ENCODE measurements around the gene KDM5C. TPM values are rescaled to one million over a fixed set of nuclear protein-coding genes. Genes with fewer than 3 reads are reported as not detected.

The KDM5C gene
- total and polyA plus RNA-seq, 12 donors, result 16.4 to 56.1 (median 32.8) TPM

DNA sequence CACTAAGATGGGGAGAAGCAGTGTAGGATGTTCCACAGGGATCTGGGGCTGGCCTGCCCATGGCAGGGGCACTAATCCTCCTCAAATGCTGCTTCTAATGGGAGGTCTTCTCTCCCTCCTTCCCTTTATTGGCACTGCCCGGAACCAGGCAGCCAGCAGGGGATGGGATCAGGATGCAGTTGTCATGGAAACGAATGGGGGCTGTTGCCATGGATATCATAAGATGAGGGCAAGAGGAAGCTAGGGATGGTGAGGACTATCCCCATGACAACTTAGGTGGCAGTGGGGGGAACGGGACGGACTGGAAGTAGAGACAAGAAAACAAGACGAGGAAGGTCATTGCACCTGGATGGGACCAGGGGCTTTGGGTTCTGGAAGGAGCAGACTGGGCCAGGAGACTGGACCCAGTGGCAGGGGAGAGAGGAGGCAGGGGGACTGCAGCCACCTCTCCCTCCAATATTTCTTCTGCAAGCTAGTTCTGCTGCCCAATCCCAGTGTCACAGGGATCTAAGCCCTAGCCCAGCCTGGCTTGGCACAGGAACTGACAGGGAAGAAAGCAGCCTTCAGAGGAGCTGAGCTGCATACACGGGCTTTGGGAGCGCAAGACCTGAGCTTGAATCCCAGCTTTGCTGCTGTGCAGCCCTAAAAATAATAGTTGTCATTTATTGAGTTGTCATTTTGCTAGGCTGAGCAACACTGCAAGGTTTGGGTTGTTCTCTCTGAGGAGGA is 37.3 kb upstream of the KDM5C start:
- ATAC-seq (no peak), DNase-seq (no peak)
- Histone ChIP-seq H3K4me1 (peaks cover 0 to 50% (median 0%) of the 10 kb centered on the region in 9 donors), H3K27me3 (peaks cover 0 to 64% (median 0%) of the 10 kb centered on the region in 7 donors), H3K27ac (peak overlapping the region in 1 of 10 donors; percentile 14), H3K36me3 (no peaks in the 10 kb centered on the region), H3K4me3 (no peak overlapping the region), H3K9me3 (no peaks in the 10 kb centered on the region)
- WGBS, 2 donors, result 78 to 86% methylated on average over 4 to 7 of the region's 7 CpGs
- intact Hi-C loops (cut with DNase I), result no loop called here
- TF ChIP-seq, protein P1, sequence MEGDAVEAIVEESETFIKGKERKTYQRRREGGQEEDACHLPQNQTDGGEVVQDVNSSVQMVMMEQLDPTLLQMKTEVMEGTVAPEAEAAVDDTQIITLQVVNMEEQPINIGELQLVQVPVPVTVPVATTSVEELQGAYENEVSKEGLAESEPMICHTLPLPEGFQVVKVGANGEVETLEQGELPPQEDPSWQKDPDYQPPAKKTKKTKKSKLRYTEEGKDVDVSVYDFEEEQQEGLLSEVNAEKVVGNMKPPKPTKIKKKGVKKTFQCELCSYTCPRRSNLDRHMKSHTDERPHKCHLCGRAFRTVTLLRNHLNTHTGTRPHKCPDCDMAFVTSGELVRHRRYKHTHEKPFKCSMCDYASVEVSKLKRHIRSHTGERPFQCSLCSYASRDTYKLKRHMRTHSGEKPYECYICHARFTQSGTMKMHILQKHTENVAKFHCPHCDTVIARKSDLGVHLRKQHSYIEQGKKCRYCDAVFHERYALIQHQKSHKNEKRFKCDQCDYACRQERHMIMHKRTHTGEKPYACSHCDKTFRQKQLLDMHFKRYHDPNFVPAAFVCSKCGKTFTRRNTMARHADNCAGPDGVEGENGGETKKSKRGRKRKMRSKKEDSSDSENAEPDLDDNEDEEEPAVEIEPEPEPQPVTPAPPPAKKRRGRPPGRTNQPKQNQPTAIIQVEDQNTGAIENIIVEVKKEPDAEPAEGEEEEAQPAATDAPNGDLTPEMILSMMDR (IDR thresholded peaks at IDR 0.05), result no peak

DNA sequence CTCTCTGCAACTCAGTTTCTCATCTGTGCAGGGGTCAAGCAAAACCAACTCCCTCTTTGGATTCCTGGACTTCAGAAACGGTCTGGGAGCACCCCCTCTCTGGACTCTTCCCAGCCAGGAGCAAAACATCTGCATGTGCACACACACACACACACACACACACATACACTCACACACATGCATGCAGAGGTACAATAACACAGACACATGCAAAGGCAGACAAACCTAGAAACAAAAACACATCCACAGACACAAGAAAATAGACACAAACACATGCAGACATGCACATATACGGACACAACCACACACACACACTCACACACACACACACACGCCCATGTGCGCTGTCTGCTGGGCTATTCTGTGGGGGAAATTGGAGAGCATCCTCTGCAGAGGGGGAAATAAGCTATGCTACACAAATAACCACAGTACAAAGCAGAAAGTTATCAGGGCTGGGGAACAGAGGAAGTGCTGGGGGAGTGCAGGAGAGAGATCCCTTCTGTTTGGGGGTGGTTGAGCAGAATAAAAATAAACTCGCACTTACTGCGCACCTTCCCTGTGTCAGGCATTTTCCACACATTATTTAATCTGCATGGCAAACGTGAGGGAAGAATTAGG is 36.5 kb upstream of the KDM5C start:
- Histone ChIP-seq H3K27me3 (peaks cover 0 to 68% (median 0%) of the 10 kb centered on the region in 7 donors), H3K27ac (no peak overlapping the region), H3K4me1 (peaks cover 0 to 41% (median 0%) of the 10 kb centered on the region in 9 donors), H3K4me3 (no peak overlapping the region), H3K9me3 (no peaks in the 10 kb centered on the region), H3K36me3 (no peaks in the 10 kb centered on the region)
- ATAC-seq (no peak), DNase-seq (no peak)
- WGBS, 2 donors, result 43 to 52% methylated on average over 7 of the region's 7 CpGs
- intact Hi-C loops (cut with DNase I), result no loop called here
- TF ChIP-seq, protein P1 (IDR thresholded peaks at IDR 0.05), result no peak

DNA sequence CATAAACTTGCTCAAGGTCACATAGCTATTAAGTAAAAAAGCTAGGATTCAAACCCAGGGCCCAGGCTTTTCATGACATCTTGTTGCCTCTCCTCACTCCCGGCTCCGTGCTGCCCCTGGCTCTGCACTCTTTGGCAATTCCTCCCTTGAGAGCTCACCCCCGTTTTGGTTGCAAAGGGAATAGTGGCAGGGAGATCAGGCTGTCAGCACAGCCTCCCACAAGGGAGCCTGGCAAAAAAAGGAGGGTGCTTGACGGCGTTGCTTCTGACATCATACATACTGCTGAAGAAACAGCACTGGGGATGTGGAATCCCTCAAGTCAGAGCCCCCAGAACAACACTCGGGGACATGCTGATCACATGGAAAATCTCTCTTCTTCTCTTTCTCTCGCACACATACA is 35.8 kb upstream of the KDM5C start:
- Histone ChIP-seq H3K9me3 (no peaks in the 10 kb centered on the region), H3K36me3 (no peaks in the 10 kb centered on the region), H3K4me1 (peaks cover 0 to 35% (median 0%) of the 10 kb centered on the region in 9 donors), H3K27ac (no peak overlapping the region), H3K4me3 (no peak overlapping the region), H3K27me3 (peaks cover 0 to 69% (median 0%) of the 10 kb centered on the region in 7 donors)
- TF ChIP-seq, protein P1 (IDR thresholded peaks at IDR 0.05), result no peak
- 70 to 71% methylated on average over 6 of the region's 7 CpGs for WGBS, 2 donors
- DNase-seq, result no peak
- ATAC-seq, result no peak
- intact Hi-C loops (cut with DNase I), result no loop called here

DNA sequence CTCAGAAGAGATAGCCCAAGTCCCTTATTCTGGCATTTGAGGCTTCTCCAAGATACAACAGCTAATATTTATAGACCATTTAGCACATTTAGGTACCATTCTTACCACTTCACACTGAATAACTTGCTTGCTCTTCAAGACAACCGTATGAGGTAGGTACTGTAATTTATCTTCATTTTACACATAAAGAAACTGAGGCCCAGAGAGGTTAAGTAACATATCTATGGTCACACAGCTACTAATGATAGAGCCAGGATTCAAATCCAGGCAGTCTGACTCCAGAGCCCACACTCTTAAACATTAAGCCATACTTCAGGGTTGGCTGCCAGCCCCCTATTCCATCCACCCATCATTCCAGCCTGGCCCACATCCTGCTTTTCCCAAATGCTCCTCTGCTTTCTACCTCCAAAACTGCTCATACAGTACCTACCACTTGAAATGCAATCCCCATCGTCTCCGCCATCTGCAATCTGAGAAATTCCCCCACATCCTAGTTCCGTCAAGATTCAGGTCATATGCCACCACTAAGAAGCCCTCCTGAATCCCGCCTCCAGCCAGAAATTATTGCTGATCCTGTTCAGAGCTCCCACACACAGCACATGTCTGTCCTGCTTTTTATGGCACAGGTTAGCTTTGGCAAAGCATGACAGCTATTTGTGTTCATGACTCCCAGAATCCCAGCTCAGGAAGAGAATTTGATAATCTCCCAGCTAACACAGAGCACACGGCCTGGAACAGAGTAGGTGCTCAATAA is 32.8 kb upstream of the KDM5C start:
- H3K4me1 ChIP-seq, result peaks cover 0 to 10% (median 0%) of the 10 kb centered on the region in 9 donors
- DNase-seq (no peak), ATAC-seq (no peak)
- peaks cover 0 to 63% (median 0%) of the 10 kb centered on the region in 7 donors for H3K27me3 ChIP-seq
- 91% methylated on average over 6 of the region's 6 CpGs for WGBS, 2 donors
- no peak overlapping the region for H3K27ac ChIP-seq
- peaks cover 0 to 7% (median 0%) of the 10 kb centered on the region in 9 donors for H3K36me3 ChIP-seq
- H3K9me3 ChIP-seq, result no peaks in the 10 kb centered on the region
- H3K4me3 ChIP-seq, result no peak overlapping the region
- intact Hi-C loops (cut with DNase I), result no loop called here
- TF ChIP-seq, protein P1 (IDR thresholded peaks at IDR 0.05), result no peak
